ENCODE results near the gene PARD6G.

Gene PARD6G

GRCh38 chr18:80203249-80203648, 44.1 kb downstream of the PARD6G start:
- ATAC-seq = no peak

GRCh38 chr18:80202264-80202998, 44.9 kb downstream of the PARD6G start:
- ATAC-seq = no peak
- no peak for TF ChIP-seq ZFP30 (CRISPR knock-in tag; IDR thresholded peaks at IDR 0.05)
- no peak for TF ChIP-seq ISL1 (CRISPR knock-in tag; IDR thresholded peaks at IDR 0.05)
- no peak for TF ChIP-seq OSR1 (CRISPR knock-in tag; IDR thresholded peaks at IDR 0.05)
- TF ChIP-seq ZNF8 (CRISPR knock-in tag; IDR thresholded peaks at IDR 0.05) = no peak
- TF ChIP-seq PATZ1 (CRISPR knock-in tag; IDR thresholded peaks at IDR 0.05; ENCODE audit: borderline replicate concordance) = no peak
- TF ChIP-seq TSHZ2 (CRISPR knock-in tag; IDR thresholded peaks at IDR 0.05) = no peak
- no peak for TF ChIP-seq BACH2 (CRISPR knock-in tag; IDR thresholded peaks at IDR 0.05; ENCODE audit: borderline replicate concordance)
- TF ChIP-seq ESRRG (CRISPR knock-in tag; IDR thresholded peaks at IDR 0.05) = no peak
- no peak for TF ChIP-seq ZFP3 (CRISPR knock-in tag; IDR thresholded peaks at IDR 0.05)
- no peak for TF ChIP-seq ZC3H10 (CRISPR knock-in tag; IDR thresholded peaks at IDR 0.05)
- no peak for TF ChIP-seq CSRNP3 (CRISPR knock-in tag; IDR thresholded peaks at IDR 0.05)
- no peak for TF ChIP-seq RARB (CRISPR knock-in tag; IDR thresholded peaks at IDR 0.05)
- TF ChIP-seq PPARA (CRISPR knock-in tag; IDR thresholded peaks at IDR 0.05; ENCODE audit: borderline replicate concordance) = no peak
- TF ChIP-seq ZNF565 (CRISPR knock-in tag; conservative IDR thresholded peaks at IDR 0.05; ENCODE audit: low read depth) = no peak
- no peak for TF ChIP-seq ZNF70 (CRISPR knock-in tag; IDR thresholded peaks at IDR 0.05)
- no peak for TF ChIP-seq TCF4 (CRISPR knock-in tag; IDR thresholded peaks at IDR 0.05; ENCODE audit: borderline replicate concordance)
- TF ChIP-seq ARNTL (CRISPR knock-in tag; IDR thresholded peaks at IDR 0.05; ENCODE audit: borderline replicate concordance, low read depth) = no peak

More at GRCh38 chr18:80203249-80203648, 44.1 kb downstream of the PARD6G start:
- TF ChIP-seq ARNTL (CRISPR knock-in tag; IDR thresholded peaks at IDR 0.05; ENCODE audit: borderline replicate concordance, low read depth) = no peak
- TF ChIP-seq CREB5 (CRISPR knock-in tag; IDR thresholded peaks at IDR 0.05; ENCODE audit: low read depth) = no peak

GRCh38 chr18:80201739-80202138, 45.6 kb downstream of the PARD6G start:
- no peak for TF ChIP-seq TOX (CRISPR knock-in tag; IDR thresholded peaks at IDR 0.05; ENCODE audit: borderline replicate concordance)
- no peak for TF ChIP-seq ZFP30 (CRISPR knock-in tag; IDR thresholded peaks at IDR 0.05)
- no peak for ATAC-seq

GRCh38 chr18:80200932-80201672, 46.2 kb downstream of the PARD6G start:
- ATAC-seq = no peak
- TF ChIP-seq OSR1 (CRISPR knock-in tag; IDR thresholded peaks at IDR 0.05) (no peak), RARB (CRISPR knock-in tag; IDR thresholded peaks at IDR 0.05) (no peak), TCF4 (CRISPR knock-in tag; IDR thresholded peaks at IDR 0.05; ENCODE audit: borderline replicate concordance) (no peak), ZFP30 (CRISPR knock-in tag; IDR thresholded peaks at IDR 0.05) (no peak), PPARA (CRISPR knock-in tag; IDR thresholded peaks at IDR 0.05; ENCODE audit: borderline replicate concordance) (no peak), TSHZ2 (CRISPR knock-in tag; IDR thresholded peaks at IDR 0.05) (no peak), ESRRG (CRISPR knock-in tag; IDR thresholded peaks at IDR 0.05) (no peak), GLIS3 (CRISPR knock-in tag; IDR thresholded peaks at IDR 0.05) (no peak), ISL1 (CRISPR knock-in tag; IDR thresholded peaks at IDR 0.05) (no peak), PATZ1 (CRISPR knock-in tag; IDR thresholded peaks at IDR 0.05; ENCODE audit: borderline replicate concordance) (no peak)
